ENCODE data around the gene PRSS53.

- TF ChIP-seq CTCF (conservative IDR thresholded peaks at IDR 0.05; ENCODE audit: low read length): no peak
- no peak for TF ChIP-seq EZH2phosphoT487 (IDR thresholded peaks at IDR 0.05; ENCODE audit: borderline replicate concordance, low read depth, low read length)
Measured at GRCh38 chr16:31132303-31132979, 43.7 kb upstream of the PRSS53 start.
